ENCODE results near the gene SLC35F4.
"Not testable (repeated sequence)": the region's sequence is repeated elsewhere in the genome, so short reads cannot be mapped to it uniquely, and the experiment has no call there.

Gene SLC35F4

DNA sequence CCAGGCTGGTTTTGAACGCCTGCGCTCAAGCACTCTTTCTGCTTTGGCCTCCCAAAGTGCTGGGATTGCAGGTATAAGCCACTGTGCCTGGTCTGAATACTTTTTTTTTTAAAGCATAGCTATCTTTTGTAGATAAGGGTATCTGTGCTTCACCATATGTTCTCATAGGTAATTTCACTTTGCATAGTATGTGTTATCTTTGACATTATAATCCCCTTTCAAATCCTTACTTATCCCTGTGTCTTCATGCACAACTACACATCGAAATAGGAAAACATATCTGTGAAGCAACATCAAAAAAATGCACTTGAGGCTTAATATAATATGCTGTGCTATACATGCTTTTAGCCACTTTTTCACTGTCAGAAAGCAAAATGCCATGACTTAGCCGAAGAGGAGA, 94.1 kb downstream of the SLC35F4 start:
- H3K36me3 Mint-ChIP-seq, result no peaks in the 10 kb centered on the region
- no peaks in the 10 kb centered on the region for H3K4me1 Mint-ChIP-seq
- peaks cover 7% of the 10 kb centered on the region for H3K27me3 Mint-ChIP-seq
- no peak for ATAC-seq
- H3K27ac Mint-ChIP-seq, result no peak overlapping the region
- H3K4me3 Mint-ChIP-seq, result no peak overlapping the region
- no peaks in the 10 kb centered on the region for H3K9me3 Mint-ChIP-seq

DNA sequence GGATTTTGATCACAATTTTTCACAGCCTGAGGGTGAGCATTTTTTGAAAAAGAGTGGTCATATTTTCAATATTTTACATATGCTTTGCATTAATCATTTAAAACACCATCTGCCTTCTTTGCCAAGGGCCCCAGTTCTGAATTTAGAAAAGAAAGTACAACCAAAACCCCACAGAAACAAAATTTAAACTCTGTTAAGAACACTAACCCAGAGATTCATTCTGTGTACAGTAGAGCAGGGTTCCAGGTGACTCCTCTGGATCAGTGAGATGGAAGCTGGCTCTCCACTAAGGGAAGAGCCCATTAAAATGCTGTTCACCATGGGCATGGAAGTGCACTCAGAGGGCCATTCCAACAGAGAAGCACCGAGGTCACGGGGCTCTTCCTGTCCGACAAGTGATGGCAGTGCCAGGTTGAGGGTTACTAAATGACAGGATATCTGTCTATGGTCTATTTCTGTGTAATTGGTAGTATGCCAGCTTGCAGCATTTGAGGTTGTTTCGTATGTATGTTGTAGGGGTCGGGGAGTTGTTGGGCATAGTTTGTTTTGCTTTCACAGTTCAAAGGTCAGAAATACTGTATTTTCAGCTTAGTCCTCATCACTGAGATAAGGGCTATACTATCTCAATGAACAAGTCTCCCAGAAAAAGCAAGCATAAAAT, 95.9 kb downstream of the SLC35F4 start:
- H3K36me3 Mint-ChIP-seq, result no peaks in the 10 kb centered on the region
- peak; percentile 27 for ATAC-seq
- H3K9me3 Mint-ChIP-seq, result no peaks in the 10 kb centered on the region
- H3K27me3 Mint-ChIP-seq, result peaks cover 7% of the 10 kb centered on the region
- H3K4me1 Mint-ChIP-seq, result no peaks in the 10 kb centered on the region
- no peak overlapping the region for H3K27ac Mint-ChIP-seq
- no peak overlapping the region for H3K4me3 Mint-ChIP-seq

DNA sequence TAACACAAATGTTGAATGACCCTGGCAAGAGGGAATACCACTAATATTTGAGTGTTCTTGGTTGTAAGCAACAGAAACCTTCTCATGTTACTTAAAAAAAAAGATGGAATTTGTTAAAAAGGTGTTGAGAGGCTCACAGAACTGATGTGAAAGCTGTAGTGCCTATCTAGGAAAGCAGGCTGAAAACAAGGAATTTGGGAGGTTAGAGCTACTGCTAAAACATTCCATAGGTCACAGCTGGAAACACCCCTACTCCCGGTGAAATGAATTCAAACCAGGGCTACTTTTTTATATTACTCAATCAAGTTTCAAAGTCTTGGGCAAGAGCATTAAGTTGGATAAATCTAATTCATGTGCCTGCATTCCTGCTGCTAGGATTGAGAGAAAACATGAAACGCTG, 104.1 kb downstream of the SLC35F4 start:
- H3K27ac Mint-ChIP-seq, result no peak overlapping the region
- H3K9me3 Mint-ChIP-seq, result peaks cover 3% of the 10 kb centered on the region
- no peak for ATAC-seq
- no peaks in the 10 kb centered on the region for H3K36me3 Mint-ChIP-seq
- H3K4me1 Mint-ChIP-seq, result no peaks in the 10 kb centered on the region
- H3K4me3 Mint-ChIP-seq, result no peak overlapping the region
- H3K27me3 Mint-ChIP-seq, result no peaks in the 10 kb centered on the region

DNA sequence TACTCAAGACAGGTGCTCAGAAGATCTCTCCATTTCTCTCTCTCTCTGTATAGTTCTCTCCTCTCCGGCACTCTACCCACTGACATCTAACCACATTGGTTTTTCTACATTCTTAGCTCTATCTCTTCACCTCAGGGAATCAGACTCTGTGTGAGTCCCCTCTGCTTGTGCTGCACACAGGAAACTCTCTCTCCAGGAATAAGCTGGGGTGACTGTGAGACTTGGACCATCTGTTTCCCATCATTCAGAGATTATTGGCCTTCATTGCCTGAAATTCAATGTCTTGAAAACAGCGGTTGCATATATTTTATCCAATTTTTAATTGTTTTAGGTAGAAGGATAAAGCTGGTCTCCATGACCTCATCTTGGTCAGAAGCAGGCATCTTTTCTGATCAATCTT, 105.0 kb downstream of the SLC35F4 start:
- Mint-ChIP-seq H3K4me3 (no peak overlapping the region), H3K27ac (no peak overlapping the region), H3K36me3 (no peaks in the 10 kb centered on the region), H3K4me1 (no peaks in the 10 kb centered on the region), H3K27me3 (no peaks in the 10 kb centered on the region), H3K9me3 (peaks cover 3% of the 10 kb centered on the region)
- ATAC-seq, result no peak

DNA sequence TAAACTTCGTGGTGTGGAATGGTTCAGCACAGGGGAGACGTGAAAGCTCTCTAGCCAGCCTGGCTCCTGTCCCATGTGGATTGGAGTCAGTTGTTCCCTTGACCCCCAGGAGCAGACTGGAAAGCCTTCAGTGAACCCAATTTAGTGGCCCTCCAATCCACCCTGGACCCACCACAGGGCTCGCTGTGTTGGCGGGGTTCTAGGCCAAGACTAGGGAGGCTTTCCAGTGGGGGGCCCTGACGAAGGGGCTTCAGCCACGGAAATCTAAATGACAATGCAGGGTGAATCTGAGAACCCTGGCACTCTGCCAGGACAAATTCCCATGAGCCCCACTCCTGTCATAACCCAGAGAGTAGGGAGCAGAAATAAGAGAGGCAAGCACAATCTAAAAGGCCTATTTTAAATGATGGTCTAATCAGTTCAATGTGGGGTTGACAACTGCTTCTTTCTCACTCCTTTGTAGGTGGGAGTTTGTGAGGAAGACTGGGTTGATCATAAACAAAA, 110.8 kb downstream of the SLC35F4 start:
- no peak overlapping the region for H3K4me3 Mint-ChIP-seq
- no peaks in the 10 kb centered on the region for H3K27me3 Mint-ChIP-seq
- no peaks in the 10 kb centered on the region for H3K36me3 Mint-ChIP-seq
- H3K27ac Mint-ChIP-seq, result no peak overlapping the region
- no peaks in the 10 kb centered on the region for H3K9me3 Mint-ChIP-seq
- no peaks in the 10 kb centered on the region for H3K4me1 Mint-ChIP-seq
- no peak for ATAC-seq

DNA sequence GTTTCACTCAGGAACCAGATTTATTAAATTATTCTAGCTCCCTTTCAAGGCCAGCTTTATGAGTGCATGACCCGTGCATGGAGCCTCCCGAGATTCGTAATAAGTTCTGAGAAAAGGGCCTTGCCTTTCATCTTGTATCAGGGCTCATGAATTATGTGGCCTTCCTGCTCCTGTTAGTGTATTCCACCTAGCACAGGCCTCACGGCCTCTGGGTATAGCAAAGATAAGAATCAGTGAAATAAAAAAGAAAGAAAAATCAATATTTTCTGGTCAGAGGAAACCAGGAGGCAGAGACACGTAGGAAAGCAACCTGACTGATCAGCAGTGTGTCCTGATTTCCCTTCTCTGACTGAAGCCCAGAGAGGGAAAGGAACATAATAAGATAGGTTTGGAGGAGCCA, 111.4 kb downstream of the SLC35F4 start:
- H3K4me3 Mint-ChIP-seq, result no peak overlapping the region
- no peaks in the 10 kb centered on the region for H3K9me3 Mint-ChIP-seq
- no peaks in the 10 kb centered on the region for H3K36me3 Mint-ChIP-seq
- no peak overlapping the region for H3K27ac Mint-ChIP-seq
- H3K27me3 Mint-ChIP-seq, result no peaks in the 10 kb centered on the region
- no peaks in the 10 kb centered on the region for H3K4me1 Mint-ChIP-seq
- no peak for ATAC-seq

DNA sequence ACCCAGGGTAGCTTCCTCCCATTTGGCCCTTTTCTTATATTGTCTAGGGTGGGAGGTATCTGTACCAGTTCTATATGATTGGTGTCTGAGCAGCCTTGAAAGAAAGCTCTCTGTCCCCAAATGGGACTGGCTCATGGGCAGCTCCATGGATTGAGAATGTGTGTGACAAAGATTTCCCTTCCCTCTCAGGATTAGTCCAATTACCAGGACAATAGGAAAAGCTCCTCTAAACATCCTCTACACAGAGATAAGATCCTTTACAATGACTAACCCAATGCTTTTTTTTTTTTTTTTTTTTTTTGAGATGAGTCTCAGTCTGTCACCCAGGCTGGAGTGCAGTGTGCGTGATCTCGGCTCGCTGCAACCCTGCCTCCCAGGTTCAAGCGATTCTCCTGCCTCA, 112.1 kb downstream of the SLC35F4 start:
- Mint-ChIP-seq H3K9me3 (no peaks in the 10 kb centered on the region), H3K27ac (no peak overlapping the region), H3K4me1 (no peaks in the 10 kb centered on the region), H3K4me3 (no peak overlapping the region), H3K36me3 (no peaks in the 10 kb centered on the region), H3K27me3 (no peaks in the 10 kb centered on the region)
- ATAC-seq, result no peak

DNA sequence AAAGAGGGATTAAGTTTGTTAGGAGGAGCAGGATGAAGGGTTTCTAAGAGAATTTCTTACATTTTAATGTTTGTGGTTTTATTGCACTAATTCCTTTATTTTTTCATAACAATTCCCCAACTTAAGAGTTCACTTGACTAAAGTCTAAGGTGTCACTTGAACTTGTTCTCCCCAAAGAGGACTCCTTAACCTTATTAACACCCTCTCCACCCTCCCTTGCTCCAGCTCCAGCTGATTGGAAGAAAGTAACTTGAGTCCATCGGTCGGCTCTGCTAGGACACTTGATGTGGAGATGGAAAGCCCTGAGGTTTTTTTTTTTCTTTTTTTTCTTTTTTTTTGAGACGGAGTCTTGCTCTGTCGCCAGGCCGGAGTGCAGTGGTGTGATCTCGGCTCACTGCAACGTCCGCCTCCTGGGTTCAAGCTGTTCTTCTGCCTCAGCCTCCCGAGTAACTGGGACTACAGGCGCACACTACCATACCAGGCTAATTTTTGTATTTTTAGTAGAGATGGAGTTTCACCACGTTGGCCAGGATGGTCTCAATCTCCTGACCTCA, 113.7 kb downstream of the SLC35F4 start:
- not testable (repeated sequence) for H3K4me3 Mint-ChIP-seq, ATAC-seq, H3K4me1 Mint-ChIP-seq, H3K27ac Mint-ChIP-seq, H3K9me3 Mint-ChIP-seq, H3K27me3 Mint-ChIP-seq, H3K36me3 Mint-ChIP-seq

DNA sequence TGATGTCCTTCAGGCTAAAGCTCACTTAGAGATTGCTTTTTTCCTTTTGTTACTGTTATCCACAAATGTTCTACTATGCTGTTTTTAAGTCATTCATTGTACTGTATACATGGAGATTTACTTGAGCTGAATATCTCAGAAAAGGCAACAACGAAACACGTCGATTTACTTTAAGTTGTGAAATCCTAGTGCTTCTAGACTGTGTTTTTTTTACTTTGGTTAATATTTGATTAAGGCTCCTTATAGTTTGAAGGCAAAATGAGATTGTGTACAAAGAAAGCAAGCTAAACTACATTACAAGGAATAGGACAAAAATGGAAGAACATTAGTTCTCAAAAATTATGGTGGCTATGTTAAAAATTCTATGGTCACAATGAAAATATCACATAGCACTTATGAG, 114.5 kb downstream of the SLC35F4 start:
- H3K4me3 Mint-ChIP-seq, result no peak overlapping the region
- no peak overlapping the region for H3K27ac Mint-ChIP-seq
- H3K36me3 Mint-ChIP-seq, result no peaks in the 10 kb centered on the region
- H3K4me1 Mint-ChIP-seq, result no peaks in the 10 kb centered on the region
- ATAC-seq, result no peak
- no peaks in the 10 kb centered on the region for H3K27me3 Mint-ChIP-seq
- H3K9me3 Mint-ChIP-seq, result no peaks in the 10 kb centered on the region

DNA sequence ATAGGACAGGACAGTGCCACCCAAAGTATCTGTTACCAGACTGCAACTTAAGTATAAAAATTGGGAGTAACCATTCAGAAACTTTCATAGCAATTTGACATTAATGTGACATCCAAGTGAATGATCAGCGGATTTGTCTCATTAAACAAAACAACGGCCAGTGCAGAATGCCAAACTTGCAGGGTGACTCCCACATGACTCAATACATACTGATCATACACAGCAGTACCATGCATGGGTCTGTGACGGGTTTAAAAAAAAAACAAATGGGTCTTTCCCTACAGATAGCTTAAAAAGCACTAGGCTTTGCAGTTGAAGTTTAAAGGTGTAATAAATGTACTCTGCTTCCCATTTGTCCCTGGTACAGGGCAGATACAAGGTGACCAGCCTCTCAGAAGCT, 116.6 kb downstream of the SLC35F4 start:
- Mint-ChIP-seq H3K9me3 (peaks cover 1% of the 10 kb centered on the region), H3K36me3 (no peaks in the 10 kb centered on the region), H3K4me1 (no peaks in the 10 kb centered on the region), H3K27ac (no peak overlapping the region), H3K27me3 (no peaks in the 10 kb centered on the region), H3K4me3 (no peak overlapping the region)
- ATAC-seq, result peak; percentile 27

DNA sequence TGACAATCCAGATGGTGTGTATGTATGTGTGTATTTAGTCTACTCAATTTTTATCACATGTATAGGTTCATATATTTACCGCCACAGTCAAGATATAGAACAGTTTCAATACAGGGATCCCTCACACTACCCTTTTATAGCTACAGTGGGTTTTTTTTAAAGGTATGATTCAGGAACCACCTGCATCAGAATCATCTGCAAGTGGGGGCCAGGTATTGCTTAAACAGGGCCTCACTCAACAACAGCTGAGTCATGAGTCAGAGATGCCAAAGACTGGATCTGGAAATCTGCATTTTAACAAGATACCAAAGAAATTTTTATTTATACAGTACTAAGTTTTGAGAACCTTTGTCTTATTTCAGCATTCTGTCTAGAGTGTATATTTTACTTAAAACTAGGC, 117.6 kb downstream of the SLC35F4 start:
- H3K9me3 Mint-ChIP-seq, result peaks cover 2% of the 10 kb centered on the region
- H3K4me1 Mint-ChIP-seq, result no peaks in the 10 kb centered on the region
- H3K4me3 Mint-ChIP-seq, result no peak overlapping the region
- no peak for ATAC-seq
- H3K27me3 Mint-ChIP-seq, result no peaks in the 10 kb centered on the region
- H3K36me3 Mint-ChIP-seq, result no peaks in the 10 kb centered on the region
- no peak overlapping the region for H3K27ac Mint-ChIP-seq

DNA sequence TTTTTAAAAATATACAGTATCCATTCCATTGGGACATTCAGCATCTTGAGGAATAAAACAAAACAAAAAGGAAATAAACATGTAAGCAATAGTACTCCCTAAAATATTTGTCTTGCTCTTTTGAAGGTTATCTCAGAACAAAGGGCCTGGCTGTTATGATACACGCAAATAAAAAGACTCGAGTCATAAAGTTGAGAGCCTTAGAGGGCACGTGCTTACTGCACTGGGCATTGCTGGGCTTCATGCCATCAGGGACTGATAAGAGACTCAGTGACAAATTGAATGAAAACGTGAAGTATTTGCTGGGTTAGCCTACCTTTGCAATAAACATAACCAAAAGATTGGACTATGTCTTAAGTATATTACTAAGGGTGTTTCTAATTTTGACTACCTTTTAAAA, 118.9 kb downstream of the SLC35F4 start:
- H3K27ac Mint-ChIP-seq, result no peak overlapping the region
- H3K4me3 Mint-ChIP-seq, result no peak overlapping the region
- H3K4me1 Mint-ChIP-seq, result no peaks in the 10 kb centered on the region
- no peaks in the 10 kb centered on the region for H3K36me3 Mint-ChIP-seq
- H3K9me3 Mint-ChIP-seq, result peaks cover 2% of the 10 kb centered on the region
- ATAC-seq, result no peak
- H3K27me3 Mint-ChIP-seq, result no peaks in the 10 kb centered on the region

DNA sequence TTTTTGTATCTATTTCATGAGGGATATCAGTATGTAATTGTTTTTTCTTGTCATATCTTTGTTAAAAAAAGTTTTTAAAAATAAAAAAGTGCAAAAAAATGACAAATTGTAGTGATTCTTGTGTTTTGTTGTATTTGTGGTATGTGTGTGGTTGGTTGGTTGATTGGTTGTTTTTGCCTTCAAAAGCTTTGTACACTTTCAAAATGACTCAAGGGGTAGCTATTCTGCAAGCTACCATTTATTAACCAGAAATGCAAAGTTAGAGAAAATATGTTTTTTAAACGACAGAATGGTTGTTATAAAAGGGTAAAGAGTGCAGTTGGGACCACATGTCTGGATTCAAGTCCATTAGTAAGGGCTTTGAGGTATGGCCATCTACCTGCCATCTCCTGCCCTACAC, 119.3 kb downstream of the SLC35F4 start:
- Mint-ChIP-seq H3K27ac (no peak overlapping the region), H3K4me1 (no peaks in the 10 kb centered on the region), H3K36me3 (no peaks in the 10 kb centered on the region), H3K27me3 (no peaks in the 10 kb centered on the region), H3K9me3 (peaks cover 2% of the 10 kb centered on the region), H3K4me3 (no peak overlapping the region)
- ATAC-seq, result no peak

DNA sequence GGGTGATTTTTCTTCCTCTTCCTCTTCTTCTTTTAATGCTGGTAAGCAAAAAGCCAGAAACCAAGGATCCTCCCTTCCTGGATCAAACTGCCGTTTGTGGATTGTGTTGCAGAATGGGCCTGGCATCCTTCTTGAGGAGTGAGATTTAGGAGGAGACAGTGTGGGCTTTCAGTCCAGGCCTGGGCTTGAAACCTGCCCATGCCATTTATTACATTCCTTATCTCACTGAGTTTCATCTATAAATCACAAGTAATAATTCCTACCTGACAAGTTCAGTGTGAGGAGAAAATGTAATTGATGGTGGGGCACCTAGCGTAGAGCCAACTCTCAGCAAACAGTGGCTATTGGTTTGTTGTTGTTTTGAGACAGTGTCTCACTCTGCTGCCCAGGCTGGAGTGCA, 126.4 kb downstream of the SLC35F4 start:
- H3K9me3 Mint-ChIP-seq, result peaks cover 2% of the 10 kb centered on the region
- no peaks in the 10 kb centered on the region for H3K27me3 Mint-ChIP-seq
- no peaks in the 10 kb centered on the region for H3K36me3 Mint-ChIP-seq
- ATAC-seq, result no peak
- H3K27ac Mint-ChIP-seq, result no peak overlapping the region
- no peak overlapping the region for H3K4me3 Mint-ChIP-seq
- H3K4me1 Mint-ChIP-seq, result no peaks in the 10 kb centered on the region

DNA sequence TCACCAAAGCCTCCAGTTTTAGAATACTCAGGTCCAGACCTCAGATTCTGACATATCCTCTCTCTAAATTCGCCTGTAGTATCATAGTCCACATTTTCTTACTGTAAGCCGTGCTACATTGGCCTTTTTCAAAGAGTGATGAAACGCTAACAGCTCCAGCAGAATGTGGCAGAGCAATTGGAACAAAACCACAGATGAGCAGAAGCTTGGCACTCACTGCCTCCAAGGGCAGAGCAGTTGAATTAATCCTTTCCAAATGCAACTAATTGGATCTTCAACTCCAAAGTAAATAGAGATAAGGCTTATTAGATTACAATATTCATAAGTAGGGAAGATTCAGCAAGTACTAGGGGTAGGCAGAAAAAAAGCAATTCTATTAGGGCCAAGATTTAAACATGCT, 128.3 kb downstream of the SLC35F4 start:
- no peak overlapping the region for H3K27ac Mint-ChIP-seq
- H3K36me3 Mint-ChIP-seq, result no peaks in the 10 kb centered on the region
- H3K4me1 Mint-ChIP-seq, result no peaks in the 10 kb centered on the region
- no peak for ATAC-seq
- H3K9me3 Mint-ChIP-seq, result no peaks in the 10 kb centered on the region
- H3K27me3 Mint-ChIP-seq, result no peaks in the 10 kb centered on the region
- no peak overlapping the region for H3K4me3 Mint-ChIP-seq

DNA sequence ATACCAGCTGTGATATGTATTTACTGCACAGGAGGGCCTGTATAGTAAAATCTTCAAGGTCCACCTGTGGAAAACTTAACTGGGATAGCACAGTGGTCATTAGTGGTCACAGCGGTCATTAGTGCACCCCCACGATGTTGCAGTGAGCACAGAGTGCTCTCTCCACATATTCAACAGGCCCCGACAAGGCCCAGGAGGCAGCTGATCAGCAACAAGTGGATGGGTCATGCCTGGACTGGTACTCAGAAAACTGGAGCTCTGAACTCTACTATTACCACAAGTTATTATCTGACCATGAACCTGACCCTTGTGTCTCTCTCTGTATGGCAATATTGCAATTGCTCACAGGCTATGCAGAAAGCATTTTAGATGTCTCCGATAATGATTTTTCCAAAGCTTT, 129.5 kb downstream of the SLC35F4 start:
- H3K27ac Mint-ChIP-seq, result no peak overlapping the region
- peak; percentile 24 for ATAC-seq
- no peaks in the 10 kb centered on the region for H3K36me3 Mint-ChIP-seq
- no peaks in the 10 kb centered on the region for H3K9me3 Mint-ChIP-seq
- no peak overlapping the region for H3K4me3 Mint-ChIP-seq
- H3K4me1 Mint-ChIP-seq, result no peaks in the 10 kb centered on the region
- H3K27me3 Mint-ChIP-seq, result no peaks in the 10 kb centered on the region
